Inflammatory macrophage treated with lipopolysaccharide for 1 hour (primary cell): ENCODE measurements around the gene KCNK18.
"Not testable (repeated sequence)": the region's sequence is repeated elsewhere in the genome, so short reads cannot be mapped to it uniquely, and the experiment has no call there.

ENCODE experiments used
- DNase-seq, 2 donors: peaks; one replicate each; pipeline ENCODE4 v3.0.0-alpha.2; 2020 to 2022

The KCNK18 gene

DNA sequence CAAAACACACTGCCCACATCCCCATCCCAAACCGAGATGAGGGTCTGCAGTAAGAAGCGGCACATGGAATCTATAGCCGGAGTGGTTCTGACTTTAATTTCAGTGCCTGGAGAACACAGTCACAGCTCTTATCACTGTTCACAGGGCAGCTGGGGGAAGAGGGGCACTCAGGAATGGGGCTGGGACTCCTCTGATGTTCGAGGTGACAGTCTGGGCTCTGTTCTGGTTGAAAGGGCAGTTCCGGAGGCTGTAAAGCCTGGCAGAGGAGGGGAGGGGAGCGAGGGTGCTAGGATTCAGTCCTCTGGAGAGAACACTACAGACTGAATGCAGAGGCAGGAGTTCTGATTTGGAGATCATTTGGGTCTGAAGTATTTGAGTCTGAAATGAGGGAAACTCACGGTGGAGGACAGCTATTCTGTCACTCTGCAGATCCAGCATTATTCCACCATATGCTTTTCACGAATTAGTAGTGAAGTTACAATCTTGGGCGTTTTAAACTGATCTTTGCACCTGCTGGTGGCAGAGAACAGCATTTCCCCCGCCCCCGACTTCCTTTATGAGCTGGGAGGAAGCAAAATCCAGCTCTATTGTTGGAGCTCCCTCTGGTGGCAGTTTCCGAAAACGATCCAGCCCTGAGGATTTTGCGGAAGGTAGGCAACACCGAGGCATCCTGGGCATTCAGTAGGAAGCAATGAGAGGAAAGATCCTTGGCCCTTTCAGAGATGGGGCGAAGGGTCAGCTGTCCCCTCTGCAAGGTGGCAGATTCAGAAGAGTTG is 22.7 kb upstream of the KCNK18 start:
- peak; percentile 74 to 97 for DNase-seq

DNA sequence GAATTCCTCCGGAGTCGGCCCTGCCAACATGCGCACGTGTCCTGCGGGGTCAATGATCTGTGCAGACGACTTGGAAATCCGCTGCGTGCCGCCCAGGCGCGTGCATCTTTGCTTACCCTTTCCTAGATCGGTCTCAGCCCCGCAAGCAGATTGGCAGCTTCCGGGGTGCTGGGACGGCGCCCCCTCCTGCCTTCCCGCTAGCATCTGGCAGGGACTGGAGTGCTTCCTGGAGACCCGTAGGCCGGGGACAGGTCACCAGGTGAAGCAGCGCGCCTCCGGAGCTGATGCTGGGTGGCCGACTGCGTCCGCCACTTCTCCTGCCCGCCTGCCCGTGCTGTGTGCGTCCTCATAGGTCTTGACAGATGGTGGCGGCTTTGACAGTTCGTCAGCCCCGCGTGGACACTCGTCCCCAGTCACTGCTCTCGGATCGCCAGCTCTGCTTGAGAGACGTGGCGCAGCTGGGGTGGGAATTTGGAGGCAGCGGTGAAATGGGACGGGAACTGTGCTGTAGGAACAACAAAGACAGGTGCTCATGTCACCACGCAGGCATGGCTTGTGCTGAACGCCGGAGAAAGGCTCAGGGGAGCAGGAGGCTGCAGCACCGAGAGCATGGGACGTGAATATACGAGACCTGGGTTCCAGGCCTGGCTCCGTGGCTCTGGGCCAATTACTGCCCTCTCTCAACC is 21.9 kb upstream of the KCNK18 start:
- DNase-seq: no peak

DNA sequence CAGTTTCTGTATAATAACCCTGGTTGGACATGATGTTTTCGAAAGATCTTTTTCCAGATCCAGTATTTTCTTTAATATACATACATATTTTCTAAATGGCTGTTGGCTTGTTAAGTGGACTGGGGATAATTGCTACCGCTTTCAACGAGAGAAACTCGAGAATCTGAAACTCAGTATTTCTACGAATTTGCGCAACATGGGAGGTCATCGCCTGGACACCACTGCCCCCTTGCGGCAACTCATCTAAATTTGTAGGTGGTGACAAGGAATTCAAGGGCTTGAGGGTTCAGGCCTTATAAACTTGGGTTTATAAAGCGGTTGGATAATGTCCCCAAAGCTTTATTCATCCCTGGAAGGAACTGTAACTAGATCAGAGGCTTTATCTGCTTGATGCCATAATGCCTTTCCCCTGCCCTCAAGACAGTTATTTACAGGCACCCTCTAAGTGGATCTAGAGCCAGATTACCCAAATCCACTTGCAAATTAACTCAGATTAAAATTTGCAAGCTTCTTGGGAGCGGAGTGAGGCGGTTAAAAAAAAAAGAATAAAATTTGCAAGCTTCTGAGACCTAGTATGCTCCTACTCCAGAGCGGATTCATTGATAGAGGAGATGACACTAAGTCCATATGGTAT is 21.3 kb upstream of the KCNK18 start:
- peak; percentile 63 to 96 for DNase-seq

DNA sequence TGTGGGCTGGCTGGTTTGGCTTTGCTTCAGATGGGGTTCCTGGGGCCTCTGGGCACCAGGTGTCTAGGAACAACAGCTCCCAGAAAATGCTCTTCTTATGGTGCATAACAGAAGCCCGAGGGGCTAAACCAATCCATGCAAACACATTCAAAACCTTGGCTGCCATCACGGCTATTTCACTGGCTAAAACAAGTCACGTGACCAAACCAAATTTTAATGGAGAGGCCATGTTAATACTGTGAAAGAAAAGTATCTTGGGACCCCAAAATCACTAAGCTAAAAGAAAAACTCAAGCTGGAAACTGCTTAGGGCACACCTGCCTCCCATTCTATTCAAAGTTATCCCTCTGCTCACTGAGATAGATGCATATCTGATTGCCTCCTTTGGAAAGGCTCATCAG is 19.1 kb upstream of the KCNK18 start:
- DNase-seq: no peak

DNA sequence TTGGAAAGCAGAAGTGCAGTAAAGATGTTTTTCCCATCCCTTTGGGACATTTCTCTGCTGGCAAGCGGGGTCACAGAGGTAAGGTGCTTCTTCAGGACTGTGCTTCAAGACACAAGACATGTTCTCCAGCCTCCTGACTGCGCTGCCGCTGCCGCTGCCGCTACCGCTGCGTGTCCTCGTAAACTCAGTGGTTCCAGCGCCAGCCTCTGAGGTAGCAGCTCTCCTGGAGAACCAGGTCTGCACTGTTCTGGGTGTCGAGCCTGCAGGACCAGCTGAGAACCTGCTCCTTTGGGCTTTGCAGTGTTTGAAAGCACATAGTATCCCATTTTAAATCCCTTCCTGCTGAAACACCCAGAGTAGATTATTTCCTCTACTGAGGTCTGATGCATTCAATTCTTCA is 13.0 kb upstream of the KCNK18 start:
- DNase-seq: no peak

DNA sequence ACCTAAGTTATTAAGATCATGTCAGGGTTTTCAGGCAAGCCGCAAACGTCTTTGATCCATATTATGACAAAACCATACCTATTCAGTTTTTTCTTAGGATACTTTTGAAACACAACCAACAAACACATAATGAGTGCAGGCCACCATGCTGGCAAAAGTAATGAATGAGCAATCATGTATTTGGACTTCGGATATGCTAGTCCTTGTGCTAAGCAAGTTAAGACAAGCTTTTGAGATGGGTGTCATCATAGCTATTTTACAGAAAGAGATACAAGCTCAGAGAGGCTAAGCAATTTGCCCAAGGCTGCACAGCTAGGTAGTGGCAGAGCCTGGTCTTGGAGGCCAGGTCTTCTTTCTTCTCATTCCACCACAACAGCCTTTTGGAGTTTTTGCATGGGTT is 12.5 kb upstream of the KCNK18 start:
- no peak for DNase-seq

DNA sequence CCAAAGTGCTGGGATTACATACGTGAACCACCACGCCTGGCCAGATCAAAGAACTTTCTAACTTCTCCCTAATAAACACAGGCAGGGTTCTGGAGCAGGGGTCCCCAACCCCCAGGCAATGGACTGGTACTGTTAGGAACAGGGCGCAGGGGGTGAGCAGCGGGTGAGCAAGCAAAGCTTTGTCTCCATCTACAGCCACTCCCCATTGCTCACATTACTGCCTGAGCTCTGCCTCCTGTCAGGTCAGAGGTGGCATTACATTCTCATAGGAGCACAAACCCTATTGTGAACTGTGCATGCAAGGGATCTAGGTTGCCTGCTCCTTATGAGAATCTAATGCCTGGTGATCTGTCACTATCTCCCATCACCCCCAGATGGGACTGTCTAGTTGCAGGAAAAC is 11.5 kb upstream of the KCNK18 start:
- not testable (repeated sequence) for DNase-seq

DNA sequence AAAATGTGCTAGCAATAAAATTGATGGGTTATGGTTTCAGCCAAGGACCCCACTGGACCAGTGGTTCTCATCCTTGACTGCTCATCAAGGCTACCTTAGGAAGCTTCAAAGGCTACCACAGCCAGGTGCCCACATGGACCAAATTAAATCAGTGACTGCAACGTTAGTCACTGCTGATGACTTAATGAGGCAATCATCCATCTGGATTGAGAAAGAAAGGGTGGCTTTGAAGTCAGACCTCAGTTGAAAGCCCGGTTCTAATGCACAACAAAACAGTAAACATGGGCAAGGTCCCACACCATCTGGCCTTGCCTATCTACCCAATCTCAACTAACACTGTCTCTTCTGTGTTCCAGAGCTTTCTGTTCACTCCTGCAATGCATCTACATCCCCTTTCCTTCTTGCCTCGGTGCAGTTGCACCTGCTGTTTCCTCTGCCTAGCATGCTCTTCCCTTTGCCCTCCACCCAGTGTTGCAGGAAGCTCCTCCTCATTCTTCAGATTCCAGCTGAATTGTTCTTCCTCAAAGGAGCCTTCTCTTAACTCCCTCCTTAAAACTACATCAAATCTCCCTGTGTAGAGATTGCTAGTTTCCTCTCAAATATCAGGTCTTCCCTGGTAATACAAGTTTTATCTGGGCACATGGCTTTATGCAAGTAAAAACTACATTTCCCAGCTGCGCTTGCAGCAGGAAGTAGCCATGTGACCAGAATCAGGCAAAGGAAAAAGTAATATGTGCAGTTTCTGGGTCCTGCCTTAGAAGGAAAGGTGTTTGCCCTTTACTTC is 10.3 kb upstream of the KCNK18 start:
- no peak for DNase-seq

DNA sequence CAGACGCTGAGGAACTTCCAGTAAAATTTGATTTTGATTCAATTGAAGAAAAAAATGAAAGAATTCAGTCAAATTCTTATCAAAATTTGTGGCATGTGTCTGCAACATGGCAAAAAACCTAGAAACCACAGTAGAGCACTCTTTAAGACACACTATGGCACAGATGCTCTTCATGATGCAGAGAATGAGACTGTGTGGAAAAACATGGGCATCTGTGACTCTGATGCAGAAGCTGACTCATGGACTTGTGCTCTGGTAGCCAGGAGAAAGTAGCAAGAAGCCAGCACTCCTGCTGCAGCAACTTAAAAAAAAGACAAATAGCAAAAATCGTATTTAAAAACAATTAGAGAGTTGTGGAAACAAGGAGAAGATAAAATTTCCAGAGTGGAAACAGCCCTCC is 8.9 kb upstream of the KCNK18 start:
- no peak for DNase-seq

DNA sequence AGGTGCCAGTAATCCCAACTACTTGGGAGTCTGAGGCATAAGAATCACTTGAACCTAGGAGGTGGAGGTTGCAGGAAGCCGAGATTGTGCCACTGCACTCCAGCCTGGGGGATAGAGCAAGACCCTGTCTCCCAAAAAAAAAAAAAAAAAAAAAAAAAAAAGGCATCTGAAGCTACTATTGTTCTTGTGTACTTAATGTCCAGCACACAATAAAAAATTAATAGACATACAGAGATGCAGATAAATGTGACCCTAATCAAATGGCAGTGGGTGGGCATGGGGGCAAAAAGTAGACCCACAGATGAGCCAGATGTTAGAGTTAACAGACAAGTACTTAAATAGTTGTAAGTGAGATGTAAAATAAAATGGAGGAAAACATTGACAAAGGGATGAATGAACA is 7.7 kb upstream of the KCNK18 start:
- no peak for DNase-seq

DNA sequence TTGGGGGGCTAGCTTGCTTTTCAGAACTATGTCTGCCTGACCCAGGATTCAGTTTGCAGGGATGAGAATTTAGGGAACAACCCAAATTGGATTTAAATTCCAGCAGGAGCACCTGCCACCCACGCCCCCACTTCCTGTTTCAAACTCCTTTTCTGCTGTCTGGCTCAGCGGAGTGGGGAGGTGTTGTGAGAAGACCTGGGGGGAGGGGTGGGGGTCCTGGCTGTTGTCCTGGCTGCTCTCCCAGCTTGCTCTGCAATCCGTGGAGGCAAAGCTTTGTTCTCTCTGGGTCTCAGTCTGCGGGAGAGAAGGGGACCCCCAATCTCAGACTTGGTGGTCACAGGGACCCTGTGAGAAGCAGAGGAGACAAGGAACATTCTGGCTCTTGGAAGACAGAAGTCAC is 799 bp downstream of the KCNK18 start:
- no peak for DNase-seq

DNA sequence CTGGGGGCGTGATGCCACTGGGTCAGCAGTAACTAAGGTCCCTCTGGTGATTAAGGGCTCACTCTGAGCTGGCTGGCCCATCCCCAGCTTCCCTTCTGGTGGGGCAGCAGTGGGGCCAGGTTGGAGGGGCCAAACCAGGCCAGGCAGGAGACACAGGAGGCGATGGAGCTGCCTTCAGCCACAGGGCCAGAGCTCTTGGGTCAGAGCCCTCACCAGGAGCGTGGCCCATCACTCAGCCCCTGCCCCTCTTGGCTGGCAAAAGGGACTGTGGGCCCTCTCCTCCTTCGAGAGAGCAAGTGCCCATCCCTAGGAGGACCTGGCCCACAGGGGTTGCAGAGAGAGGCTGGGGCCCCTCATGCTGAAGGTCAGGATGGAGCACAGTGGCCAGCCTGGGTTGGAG is 4.5 kb downstream of the KCNK18 start:
- no peak for DNase-seq

DNA sequence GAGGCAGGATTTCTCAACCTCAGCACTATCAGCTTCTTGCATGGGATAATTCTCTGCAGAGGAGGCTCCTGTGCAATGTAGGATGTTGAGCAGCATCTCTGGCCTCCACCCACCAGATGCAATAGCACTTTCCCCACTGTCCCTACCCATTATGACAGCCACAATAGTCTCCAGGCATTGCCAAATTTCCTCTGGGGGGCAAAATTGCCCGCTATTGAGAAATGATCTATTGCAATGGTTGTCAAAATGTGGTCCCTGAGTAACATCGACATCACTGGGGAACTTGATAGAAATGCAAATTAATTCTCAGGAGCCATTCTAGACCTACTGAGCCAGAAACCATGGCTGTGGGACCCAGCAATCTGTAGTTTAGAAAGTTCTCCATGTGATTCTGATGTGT is 7.0 kb downstream of the KCNK18 start:
- peak; percentile 12 to 15 for DNase-seq

DNA sequence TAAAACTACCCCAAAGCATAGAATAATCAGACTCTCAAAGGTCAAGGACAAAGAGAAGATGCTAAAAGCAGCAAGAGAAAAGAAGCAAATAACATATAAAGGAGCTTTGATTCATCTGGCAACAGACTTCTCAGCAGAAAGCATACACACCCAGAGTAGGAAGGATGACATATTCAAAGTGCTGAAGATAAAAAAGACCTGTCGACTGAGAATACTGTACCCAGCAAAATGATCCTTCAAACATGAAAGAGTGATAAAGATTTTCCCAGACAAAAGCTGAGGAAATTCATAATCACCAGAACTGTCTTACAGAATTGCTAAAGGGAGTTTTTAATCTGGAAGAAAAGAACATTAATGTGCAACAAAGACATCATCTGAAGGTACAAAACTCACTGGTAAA is 14.9 kb downstream of the KCNK18 start:
- DNase-seq: no peak

DNA sequence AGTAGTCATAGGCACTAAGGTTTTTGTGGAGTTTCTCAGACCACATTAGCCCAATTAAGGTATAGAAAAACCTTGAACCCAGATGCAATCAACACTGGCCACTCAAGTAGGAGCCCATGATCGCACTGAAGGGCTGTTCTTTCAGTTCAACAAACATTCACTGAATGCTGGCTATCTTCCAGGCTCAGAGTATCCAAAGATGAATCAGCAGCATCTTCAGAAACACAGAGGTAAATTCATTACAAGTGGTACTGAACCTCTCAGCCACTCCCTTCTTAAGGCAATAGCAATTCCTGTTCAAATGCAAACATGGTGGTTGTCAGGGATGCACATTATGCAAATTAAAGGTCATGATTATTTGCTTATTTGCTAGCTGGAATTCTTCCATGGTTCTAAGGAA is 17.1 kb downstream of the KCNK18 start:
- DNase-seq: no peak

DNA sequence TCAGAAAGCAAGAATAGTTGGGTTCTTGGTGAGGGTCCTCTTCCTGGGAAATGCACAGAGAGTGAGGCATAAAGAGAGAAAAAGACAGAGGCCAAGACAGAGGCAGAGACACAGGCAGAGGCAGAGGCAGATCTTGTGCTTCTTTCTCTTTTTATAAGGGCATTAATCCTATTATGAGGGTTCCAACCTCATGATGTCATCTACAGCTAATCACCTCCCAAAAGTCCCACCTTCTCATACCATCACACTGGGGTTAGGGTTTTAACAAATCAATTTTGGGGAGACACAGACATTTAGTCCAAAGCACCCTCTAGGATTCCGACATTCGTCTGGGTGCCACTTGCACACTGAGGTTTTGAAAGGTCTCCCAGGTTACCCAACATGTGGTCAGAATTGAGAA is 17.8 kb downstream of the KCNK18 start:
- no peak for DNase-seq

DNA sequence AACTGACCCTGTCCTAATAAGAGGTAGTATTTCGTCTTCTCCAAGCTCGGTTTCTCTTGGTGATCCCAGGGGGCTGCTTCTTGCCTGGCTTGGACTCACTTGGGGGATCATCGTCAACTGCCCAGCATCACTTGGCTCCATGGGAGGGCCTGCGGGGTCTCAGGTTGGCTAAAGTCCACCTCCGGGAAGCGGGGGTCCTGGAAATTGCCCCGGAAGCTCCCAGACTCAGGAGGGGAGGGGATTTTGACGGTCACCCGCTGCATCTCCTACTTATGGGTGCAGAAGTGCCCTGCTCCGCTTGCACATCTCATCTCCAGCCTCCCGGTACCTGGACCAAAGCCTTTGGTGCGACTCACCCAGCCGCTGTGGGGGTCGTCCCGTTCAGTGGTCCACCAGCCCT is 18.7 kb downstream of the KCNK18 start:
- no peak for DNase-seq

DNA sequence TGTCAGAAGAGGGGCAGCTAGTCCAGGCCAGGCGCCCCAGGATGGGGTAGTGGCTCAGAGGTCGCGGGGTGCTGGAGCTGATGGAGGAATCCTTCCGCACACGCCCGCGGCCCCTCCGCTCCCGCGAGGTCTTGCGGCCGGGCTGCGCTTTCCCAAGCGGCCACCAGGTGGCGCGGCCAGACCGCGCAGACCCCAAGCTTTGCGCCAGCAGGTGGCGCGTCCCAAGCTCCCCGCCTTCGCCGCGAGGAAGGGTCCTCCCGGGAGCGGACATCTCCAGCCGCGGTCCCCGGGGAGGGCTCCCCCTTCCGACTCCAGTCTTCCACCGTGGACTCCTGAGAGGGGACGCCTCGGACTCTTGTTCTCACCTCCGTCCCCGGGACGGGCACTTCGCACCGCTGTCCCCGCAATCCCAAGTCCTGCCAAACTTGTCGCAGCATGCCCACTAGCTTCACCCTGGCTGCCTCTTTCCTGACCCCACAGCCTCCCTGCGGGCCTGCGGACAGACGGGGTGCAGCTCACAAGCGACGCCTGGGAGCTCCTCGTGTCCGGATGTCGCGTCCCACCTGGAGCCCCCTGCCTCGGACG is 19.4 kb downstream of the KCNK18 start:
- DNase-seq: peak; percentile 29 to 76

DNA sequence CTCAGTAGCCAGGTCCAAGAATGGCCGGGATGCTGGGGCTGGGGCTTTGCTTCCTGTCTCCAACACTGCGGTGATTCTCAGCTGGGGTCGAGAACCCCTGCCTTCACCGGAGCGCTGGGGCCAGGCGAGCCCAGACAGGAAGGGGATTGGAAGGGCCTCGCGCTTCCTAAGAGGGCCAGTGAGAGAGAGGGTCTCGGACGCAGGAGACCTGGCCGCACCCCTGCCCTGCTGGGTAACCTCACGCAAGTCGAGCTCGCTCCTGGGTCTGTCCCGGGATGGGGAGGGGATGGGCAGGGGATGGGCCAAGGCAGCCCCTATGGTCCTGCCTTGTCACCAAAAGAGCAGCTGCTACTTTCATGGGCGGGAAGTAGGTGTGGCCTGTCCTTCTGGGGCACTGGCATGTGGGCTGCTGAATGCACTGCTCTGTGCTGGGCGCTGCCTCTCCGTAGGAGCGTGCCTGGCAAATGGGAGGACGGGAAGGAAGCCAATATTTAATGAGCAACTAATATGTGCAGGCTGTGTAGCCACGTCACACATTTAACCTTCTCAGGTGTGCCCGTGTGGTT is 20.0 kb downstream of the KCNK18 start:
- DNase-seq: peak in 1 of 2 donors; percentile 7

DNA sequence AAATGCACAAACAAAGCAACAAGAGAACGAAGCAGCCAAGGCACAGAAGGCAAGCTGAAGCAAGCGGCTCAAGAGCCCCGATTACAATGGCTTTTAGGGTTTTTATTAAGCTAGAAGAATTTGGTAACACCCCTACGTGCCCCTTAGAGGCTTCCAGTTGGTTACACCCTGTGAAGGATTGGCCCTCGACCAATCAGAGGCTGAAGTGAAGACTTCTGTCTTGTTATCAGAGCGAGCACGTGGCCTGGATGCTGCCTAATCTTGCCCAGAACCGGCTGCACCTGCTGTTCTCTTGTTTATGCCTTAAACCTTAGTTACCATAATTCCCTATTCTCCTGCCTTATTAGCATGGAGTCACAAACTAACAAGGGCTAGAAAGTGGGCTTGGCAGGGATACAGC is 21.4 kb downstream of the KCNK18 start:
- no peak for DNase-seq

DNA sequence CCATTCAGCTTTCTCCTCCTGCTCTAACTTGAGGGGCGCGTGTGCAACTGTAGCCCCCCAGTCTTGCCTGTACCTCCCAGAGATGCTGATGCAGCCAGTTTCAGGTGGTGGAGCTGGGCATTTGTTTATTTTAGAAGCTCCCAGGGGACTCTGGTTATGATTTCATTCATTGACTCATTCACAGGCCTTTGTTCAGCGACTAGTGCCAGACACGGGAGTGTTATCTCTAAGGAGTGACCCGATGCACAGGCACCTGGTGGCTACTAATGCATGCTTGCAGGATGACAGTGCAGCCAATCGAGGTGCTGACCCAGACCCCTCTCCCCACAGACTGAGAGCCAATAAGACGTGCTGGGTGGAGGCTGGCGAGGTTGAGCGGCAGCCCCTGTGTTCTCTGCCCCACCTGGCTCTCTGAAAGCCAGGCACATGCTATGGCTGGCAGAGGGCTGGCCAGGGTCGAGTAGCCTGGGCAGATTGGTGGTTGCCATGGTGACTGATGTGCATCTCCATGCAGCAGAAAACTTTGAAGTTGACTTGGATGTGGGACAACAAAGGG is 23.9 kb downstream of the KCNK18 start:
- DNase-seq: no peak

DNA sequence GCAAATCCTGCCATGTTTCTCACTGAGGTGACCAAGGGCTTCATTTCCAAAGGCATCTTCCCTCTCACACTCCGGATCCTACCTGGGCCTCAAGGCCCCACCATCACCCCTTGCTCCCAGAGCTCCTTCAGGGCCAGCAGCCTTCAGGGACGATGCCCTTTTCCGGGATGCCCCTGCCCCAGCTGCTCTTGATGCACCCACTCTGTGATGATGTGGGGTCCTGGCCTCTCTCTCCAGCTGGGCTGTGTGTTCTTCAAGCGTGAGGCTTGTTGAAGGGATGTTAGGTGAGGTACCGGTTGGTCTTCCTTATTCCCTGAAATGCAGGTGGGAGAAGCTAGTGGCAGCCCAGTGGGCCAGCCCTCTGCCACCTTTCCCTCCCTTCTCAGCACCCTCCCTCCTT is 25.3 kb downstream of the KCNK18 start:
- no peak for DNase-seq
